C4-2B (cell line): Measurements from ENCODE around the gene UBE2U.
"Not testable (repeated sequence)": the region's sequence is repeated elsewhere in the genome, so short reads cannot be mapped to it uniquely, and the experiment has no call there.

Experiments used
- H3K27ac ChIP-seq: fragments of 450-650 bp; 2 replicates; pipeline ENCODE4 v1.5.1; 2017
- ZFX ChIP-seq: fragments of 450-650 bp; IDR thresholded peaks from 2 replicates; pipeline ENCODE4 v1.6.1; 2017
- TF ChIP-seq, protein P1 (sequence below): fragments of 450-650 bp; conservative IDR thresholded peaks from 2 replicates; pipeline ENCODE4 v1.5.1; 2017; ENCODE audit warnings: mild to moderate bottlenecking

Gene UBE2U

DNA sequence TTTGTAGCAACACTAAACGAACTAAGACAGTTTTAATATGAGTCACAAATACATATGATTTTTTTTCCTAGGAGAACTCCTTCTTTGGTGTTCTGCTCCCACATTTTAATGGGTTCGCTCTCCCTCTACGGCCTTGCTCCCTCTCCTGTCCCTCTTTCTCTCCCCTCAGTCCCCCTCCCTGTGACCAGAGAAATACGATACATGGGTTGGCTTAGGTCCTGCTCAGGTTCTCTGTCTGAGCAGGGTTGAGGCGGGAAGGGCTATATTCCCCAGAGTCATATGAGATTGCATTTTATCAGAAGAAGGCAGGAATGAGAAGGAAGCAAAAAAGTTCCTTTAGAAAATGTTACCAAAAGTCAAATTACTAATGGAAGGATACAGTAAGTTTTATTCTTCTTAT, 44.6 kb downstream of the UBE2U start:
- TF ChIP-seq, protein P1, sequence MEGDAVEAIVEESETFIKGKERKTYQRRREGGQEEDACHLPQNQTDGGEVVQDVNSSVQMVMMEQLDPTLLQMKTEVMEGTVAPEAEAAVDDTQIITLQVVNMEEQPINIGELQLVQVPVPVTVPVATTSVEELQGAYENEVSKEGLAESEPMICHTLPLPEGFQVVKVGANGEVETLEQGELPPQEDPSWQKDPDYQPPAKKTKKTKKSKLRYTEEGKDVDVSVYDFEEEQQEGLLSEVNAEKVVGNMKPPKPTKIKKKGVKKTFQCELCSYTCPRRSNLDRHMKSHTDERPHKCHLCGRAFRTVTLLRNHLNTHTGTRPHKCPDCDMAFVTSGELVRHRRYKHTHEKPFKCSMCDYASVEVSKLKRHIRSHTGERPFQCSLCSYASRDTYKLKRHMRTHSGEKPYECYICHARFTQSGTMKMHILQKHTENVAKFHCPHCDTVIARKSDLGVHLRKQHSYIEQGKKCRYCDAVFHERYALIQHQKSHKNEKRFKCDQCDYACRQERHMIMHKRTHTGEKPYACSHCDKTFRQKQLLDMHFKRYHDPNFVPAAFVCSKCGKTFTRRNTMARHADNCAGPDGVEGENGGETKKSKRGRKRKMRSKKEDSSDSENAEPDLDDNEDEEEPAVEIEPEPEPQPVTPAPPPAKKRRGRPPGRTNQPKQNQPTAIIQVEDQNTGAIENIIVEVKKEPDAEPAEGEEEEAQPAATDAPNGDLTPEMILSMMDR, result no peak
- TF ChIP-seq ZFX, result no peak

DNA sequence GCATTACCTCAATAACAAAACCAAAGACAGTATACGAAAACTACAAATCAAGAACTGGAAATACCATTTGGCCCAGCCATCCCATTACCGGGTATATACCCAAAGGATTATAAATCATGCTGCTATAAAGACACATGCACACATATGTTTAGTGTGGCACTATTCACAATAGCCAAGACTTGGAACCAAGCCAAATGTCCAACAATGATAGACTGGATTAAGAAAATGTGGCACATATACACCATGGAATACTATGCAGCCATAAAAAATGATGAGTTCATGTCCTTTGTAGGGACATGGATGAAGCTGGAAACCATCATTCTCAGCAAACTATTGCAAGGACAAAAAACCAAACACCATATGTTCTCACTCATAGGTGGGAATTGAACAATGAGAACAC, 47.0 kb downstream of the UBE2U start:
- not testable (repeated sequence) for H3K27ac ChIP-seq

More for the DNA sequence above, 44.6 kb downstream of the UBE2U start:
- H3K27ac ChIP-seq, result no peak overlapping the region

DNA sequence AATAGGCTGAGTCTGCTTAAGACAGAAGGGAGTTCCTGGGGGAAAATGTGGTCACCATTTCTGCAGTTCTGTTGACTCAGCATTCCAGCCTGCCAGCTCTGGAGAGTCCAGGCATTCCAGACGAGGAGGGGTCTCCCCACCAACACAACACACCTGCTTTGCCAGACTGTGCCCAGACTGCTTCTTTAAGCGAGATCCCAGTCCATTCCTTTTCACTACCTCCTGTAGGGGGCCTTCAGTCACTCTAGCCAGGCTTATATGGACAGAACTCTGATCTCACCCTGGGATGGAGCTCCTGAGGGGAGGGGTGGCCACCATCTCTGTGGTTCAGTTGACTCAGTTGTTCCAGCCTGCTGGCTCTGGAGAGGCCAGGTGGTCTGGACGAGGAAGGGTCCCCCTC, 48.5 kb downstream of the UBE2U start:
- no peak overlapping the region for H3K27ac ChIP-seq
- TF ChIP-seq, protein P1, result no peak; the same call in 1 of the 2 replicates
- TF ChIP-seq ZFX, result no peak

DNA sequence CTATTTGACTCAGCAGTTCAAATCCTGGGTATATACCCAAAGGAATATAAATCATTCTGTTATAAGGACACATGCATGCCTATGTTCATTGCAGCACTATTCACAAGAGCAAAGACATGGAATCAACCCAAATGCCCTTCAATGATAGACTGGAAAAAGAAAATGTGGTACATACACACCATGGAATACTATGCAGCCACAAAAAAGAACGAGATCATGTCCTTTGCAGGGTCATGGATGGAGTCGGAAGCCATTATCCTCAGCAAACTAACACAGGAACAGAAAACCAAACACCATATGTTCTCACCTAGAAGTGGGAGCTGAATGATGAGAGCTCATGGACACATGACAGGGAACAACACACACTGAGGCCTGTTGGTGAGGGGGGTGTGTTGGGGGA, 53.8 kb downstream of the UBE2U start:
- H3K27ac ChIP-seq, result not testable (repeated sequence)

DNA sequence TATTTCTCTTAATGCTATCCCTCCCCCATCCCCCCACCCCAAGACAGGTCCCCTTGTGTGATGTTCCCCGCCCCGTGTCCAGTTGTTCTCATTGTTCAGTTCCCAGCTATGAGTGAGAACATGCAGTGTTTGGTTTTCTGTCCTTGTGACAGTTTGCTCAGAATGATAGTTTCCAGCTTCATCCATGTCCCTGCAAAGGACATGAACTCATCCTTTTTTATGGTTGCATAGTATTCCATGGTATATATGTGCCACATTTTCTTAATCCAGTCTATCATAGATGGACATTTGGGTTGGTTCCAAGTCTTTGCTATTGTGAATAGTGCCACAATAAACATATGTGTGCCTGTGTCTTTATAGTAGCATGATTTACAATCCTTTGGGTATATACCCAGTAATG, 55.0 kb downstream of the UBE2U start:
- H3K27ac ChIP-seq, result not testable (repeated sequence)

DNA sequence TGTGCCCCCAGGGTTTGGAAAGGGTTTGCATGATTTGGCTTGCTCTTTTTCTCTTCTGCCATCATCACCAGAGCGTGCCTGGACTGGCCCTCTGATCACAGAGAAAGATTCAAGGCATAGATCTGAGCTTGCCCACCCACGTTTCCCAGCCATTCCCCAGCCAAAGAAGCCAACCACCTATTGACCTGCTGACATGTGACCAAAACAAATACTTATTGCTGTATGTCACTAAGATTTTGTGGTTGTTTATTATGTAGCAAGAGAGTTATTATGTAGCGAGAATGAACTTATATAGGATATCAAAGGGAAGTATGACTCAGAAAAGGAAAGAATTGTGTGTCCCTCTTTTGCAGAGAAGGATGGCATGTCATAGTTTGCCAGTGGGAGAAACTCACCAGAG, 59.9 kb downstream of the UBE2U start:
- no peak for TF ChIP-seq ZFX
- TF ChIP-seq, protein P1, result no peak
- H3K27ac ChIP-seq, result no peak overlapping the region

DNA sequence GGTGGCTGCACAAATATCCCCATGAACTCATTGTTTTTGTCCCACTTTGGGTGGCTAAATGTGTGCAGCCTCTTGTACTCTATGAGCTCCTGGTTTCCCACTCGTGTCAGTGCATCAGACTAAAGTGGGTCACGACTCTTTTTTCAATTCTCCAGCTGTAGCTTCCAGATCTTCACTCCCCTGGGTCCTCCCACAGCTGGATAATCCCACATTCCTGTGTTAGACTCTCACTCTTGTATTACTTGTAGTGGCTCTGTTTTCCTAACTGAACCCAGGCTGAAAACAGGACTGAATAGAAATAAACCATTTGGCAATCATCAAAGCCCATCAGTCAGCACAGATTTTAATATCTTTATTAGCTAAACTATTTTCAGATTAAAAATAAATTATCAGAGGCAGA, 60.4 kb downstream of the UBE2U start:
- TF ChIP-seq, protein P1, result no peak
- TF ChIP-seq ZFX, result no peak
- H3K27ac ChIP-seq, result no peak overlapping the region

DNA sequence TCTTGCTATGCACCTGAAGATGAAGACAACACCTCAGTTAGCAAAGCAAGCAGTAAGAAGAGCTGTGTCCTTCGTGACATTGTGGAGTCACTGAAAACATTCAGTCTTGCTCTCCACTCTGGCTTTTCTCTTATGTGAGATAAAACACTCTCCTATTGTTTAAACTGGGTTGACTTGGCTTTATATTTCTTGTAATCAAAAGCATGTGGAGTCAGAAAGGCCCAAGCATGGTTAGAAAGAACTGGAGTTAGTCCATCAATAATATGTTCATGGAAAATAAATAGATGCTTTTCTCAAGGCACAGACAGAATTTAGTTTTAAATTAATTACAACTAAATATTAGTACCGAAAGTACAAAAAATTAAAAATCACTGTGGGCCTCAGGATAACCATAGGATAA, 61.7 kb downstream of the UBE2U start:
- TF ChIP-seq ZFX, result no peak
- TF ChIP-seq, protein P1, result no peak
- H3K27ac ChIP-seq, result no peak overlapping the region

DNA sequence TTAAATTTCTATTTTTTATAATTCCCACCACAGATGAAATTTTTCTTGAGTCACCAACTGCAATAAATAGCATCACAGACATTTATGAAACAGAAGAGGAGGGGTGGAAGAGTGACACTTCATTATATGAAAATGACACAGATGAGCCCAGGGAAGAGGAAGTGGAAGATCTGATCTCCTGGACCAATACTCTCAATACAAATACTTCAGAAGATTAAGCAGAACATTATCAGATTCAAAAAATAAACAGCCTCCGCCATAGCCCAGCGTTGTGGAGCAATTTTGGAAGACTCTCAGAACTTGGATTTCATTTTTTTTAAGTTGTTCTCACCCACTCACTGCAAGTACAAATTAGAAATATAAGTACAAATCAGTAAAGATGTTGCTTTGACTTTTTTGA, 63.6 kb downstream of the UBE2U start:
- no peak for TF ChIP-seq ZFX
- TF ChIP-seq, protein P1, result no peak
- no peak overlapping the region for H3K27ac ChIP-seq
